HG03060 (cell line): Measurements from ENCODE around the gene RCAN3.

ENCODE experiments used
- ATAC-seq: cut with Tn5 transposase; IDR thresholded peaks from one replicate; pipeline ENCODE4 v1.9.1; 2021; ENCODE audit warnings: low read depth, moderate number of reproducible peaks; ENCODE audit not compliant: unreplicated experiment

The RCAN3 gene

DNA sequence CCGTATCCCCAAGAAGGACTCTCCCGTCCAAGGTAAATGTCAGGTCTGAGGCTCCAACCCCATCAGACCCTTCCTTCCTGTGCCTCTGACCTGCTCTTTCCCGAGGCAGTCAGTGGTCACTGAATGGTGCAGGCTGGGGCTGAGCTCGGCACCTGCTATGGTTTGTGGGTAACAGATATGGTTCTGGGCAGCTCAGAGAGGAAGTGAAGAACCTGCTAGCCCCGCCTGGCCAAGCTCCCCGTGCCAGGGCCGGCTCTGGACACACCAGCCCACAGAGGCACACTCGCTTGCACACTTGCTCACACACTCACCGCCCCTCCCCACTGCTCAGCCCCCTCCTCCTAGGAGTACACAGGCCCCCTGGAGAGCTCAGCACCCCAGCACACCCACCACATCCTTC lies 69.7 kb downstream of the RCAN3 start:
- ATAC-seq: no peak

- ATAC-seq: no peak
These were observed 73.4 kb downstream of the RCAN3 start for GRCh38 chr1:24575905-24576587.

DNA sequence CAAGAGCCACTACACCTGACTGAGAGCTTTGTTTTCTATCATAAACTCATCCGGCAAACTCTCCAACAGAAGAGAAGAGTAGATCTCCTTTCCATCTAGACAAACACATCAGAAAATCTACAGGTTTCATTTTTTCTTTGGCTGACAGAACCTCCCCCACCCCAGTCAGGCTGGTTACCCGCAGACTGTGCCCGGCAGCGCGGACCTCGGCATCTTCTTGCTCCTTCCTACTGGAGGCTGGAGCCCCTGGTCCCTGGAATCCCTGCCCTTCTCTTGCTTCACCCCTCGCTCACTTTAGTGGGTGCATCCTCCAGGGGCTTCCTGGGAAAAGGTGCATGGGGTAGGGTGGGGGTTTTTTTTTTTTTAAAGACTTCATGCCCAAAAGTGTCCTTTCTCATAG lies 76.2 kb downstream of the RCAN3 start:
- no peak for ATAC-seq

DNA sequence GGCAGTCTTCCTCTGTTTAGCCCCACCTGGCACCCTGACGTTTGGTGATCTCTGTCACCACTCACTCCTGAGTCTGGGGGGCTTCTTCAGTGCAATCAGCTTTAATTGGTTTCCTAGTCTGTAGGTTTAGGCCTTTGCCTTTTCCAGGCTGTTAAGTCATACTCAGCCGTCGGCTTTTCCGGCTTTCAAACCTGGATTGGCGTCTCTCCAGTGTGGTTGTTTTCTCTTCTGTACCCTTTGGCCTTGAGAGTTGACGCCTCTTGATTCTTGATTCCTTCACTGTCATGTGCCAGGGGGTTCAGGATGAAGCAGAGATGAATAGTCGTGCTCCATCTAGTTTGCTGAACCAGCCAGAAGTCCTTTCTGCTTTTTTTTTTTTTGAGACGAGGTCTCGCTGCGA lies 78.1 kb downstream of the RCAN3 start:
- ATAC-seq: no peak

DNA sequence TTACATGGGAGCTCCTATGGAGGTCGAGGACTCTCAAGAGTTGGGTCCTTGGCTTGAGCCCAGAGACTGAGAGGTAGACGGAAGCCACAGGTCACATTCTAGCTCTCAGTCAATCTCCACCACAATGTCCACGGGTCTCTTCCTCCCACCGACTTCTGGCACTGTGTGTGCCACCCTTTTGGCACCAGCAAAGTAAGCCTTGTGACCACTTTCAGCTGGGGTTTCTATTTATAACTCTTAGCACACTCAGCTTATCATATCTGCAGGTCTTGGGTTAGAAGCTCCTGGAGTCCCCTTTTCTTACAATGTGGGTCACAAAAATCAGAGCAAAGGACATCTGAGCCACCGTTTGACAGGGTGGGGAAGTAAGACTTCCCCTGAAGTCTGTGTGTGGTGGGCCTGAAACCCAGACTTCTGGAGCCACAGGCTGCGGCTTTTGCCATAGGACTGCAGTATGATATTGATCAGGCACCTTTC lies 81.6 kb downstream of the RCAN3 start:
- ATAC-seq: no peak

DNA sequence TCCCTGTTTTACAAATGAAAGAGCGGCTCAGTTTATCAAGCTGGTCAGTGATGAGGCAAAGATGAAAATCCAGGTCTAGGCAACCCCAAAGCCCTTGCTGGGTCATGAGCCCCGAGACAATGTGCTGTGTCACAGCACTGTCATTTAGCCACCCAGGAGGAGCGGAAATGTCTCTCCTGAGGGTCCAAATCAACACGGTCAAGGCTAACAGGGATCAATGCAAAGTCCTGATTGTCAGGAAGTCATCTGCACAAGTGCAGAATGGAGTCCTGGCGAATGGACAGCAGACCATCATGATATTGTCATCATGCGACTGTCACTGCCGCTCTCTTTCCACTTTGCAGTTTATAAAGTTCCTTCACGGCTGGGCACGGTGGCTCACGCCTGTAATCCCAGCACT lies 83.5 kb downstream of the RCAN3 start:
- no peak for ATAC-seq

DNA sequence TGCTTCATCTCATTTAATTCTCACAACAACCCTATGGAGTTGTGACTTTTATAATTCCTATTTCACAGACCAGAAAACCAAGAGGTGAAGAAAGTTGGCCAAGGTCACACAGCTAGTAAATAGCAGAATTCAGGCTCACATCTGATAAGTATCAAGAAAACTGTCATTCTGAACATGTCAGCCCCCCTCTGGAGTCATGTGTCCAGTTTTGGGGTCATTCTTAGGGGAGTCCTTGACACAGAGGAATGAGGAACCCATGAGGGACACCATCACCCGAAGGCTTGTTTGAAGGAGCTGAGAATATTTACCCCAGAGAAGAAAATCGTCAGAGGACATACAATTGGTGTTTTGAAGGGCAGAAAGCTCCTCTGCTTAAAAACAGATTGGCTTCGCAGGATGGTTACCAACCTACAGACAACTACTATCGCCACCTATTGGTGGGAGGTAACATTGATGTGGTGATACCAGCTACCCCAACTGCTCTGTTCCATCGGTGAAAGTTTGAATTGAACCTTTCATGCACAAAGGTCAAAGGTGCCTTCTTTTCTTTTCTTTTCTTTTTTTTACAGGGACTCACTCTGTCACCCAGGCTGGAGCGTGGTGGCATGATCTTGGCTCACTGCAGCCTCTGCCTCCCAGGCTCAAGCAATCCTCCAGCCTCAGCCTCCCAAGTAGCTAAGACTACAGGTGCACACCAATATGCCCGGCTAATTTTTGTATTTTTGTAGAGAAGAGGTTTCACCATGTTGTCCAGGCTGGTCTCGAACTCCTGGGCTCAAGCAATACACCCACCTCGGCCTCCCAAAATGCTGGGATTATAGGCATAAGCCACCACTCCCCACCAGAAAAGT lies 84.6 kb downstream of the RCAN3 start:
- ATAC-seq: no peak

DNA sequence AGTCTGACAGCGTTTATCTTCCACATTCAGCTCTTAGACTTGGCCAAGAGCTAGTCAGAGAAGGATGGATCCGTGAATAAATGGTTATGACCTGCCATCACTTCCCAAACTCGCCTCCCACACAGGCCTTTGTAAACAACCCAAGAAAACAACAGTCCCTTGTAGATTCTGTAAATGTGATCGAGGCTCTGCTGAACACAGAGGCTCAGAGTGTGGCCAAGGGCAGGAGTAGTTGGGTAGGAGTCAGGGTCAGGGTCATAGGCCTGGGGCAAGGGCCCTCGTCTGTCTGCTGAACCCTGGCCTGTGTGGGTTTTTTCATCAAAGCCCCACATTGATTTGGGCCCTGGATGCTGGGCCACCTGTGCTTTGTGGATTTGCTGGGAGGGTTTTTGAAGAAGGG lies 85.9 kb downstream of the RCAN3 start:
- ATAC-seq: no peak

GRCh38 chr1:24589200-24589599 lies 86.6 kb downstream of the RCAN3 start:
- no peak for ATAC-seq
